Transverse colon (tissue), 4 donors: Measurements from ENCODE around the gene UMAD1.

ENCODE experiments used
- CTCF ChIP-seq, 5 experiments: fragments of 200-600 bp in 3 of 5; fragments of 450-650 bp in 2 of 5; sonication (generic) in 3 of 5; IDR thresholded peaks; 1 replicate in 2 of 5; 2 replicates in 3 of 5; pipeline ENCODE4 v1.5.1; 2016 to 2017; ENCODE audit warnings: antibody characterized with exemption in 5 of 5, inconsistent platforms in 3 of 5, mild to moderate bottlenecking in 2 of 5, moderate library complexity in 1 of 5
- EP300 ChIP-seq: sonication (generic); formaldehyde crosslinking; IDR thresholded peaks from one replicate; pipeline ENCODE4 v1.6.1; 2017; ENCODE audit warnings: antibody characterized with exemption, low read depth
- POLR2A ChIP-seq: fragments of 450-650 bp; IDR thresholded peaks from one replicate; pipeline ENCODE4 v1.6.1; 2016; ENCODE audit warnings: antibody characterized with exemption, mild to moderate bottlenecking, moderate library complexity
- POLR2AphosphoS5 ChIP-seq, 3 donors: sonication (generic); formaldehyde crosslinking; IDR thresholded peaks; one replicate each; pipeline ENCODE4 v1.6.1; 2016; ENCODE audit warnings: antibody characterized with exemption in 3 of 3

GRCh38 chr7:7862393-7862792 is 221.8 kb downstream of the UMAD1 start:
- TF ChIP-seq CTCF (IDR thresholded peaks at IDR 0.05): no peak
- TF ChIP-seq POLR2A: no peak
- TF ChIP-seq POLR2AphosphoS5 (IDR thresholded peaks at IDR 0.05): no peak
- TF ChIP-seq EP300: no peak
